Caco-2 (cell line): ENCODE results near the gene STAC3. TPM values are rescaled to one million over a fixed set of nuclear protein-coding genes. Genes with fewer than 3 reads are reported as not detected.

Experiments used
- BruUV-seq: library from RNA; stranded (reverse); fragments of 400-500 nt; replicated peaks from 2 replicates; lab custom pipeline; 2021; lab: Mats Ljungman, UMichigan
- CTCF ChIA-PET: fragments of 300-600 bp; sonication (Branson Sonifier 250); formaldehyde crosslinking; loops from one replicate; lab custom pipeline; 2022; ENCODE audit warnings: antibody characterized with exemption; lab: Charles Lee
- POLR2A ChIA-PET: fragments of 300-600 bp; sonication (Branson Sonifier 250); formaldehyde crosslinking; loops from one replicate; lab custom pipeline; 2022; ENCODE audit warnings: antibody characterized with exemption; lab: Charles Lee
- DNase-seq, 2 experiments: peaks; one replicate each; pipeline versions ENCODE4 v3.0.0 to v3.0.0-alpha.2; 2020 to 2022
- H3K27me3 ChIP-seq: replicated peaks from 2 replicates; pipeline ENCODE4 v1.6.0; 2011; ENCODE audit warnings: low read length; ENCODE audit not compliant: control insufficient read depth, insufficient read depth
- H3K36me3 ChIP-seq: 2 replicates; pipeline ENCODE4 v1.5.1; 2011; ENCODE audit warnings: low read length; ENCODE audit not compliant: control insufficient read depth, insufficient read depth
- H3K4me1 ChIP-seq: fragments of 250-450 bp; sonication (Bioruptor Pico); 2 replicates; pipeline ENCODE4 v1.5.1; 2020; ENCODE audit warnings: mild to moderate bottlenecking
- H3K4me3 ChIP-seq: 2 replicates; pipeline ENCODE4 v1.5.1; 2011; ENCODE audit warnings: low read depth, mild to moderate bottlenecking, control low read depth, low read length
- H3K9me3 ChIP-seq: fragments of 250-450 bp; sonication (Bioruptor Pico); 2 replicates; pipeline ENCODE4 v1.5.1; 2020; ENCODE audit warnings: mild to moderate bottlenecking, moderate library complexity
- H3K27ac Mint-ChIP-seq: one replicate; pipeline ENCODE4 v1.8.0; 2022; ENCODE audit warnings: mixed read lengths; ENCODE audit not compliant: unreplicated experiment
- H3K27me3 Mint-ChIP-seq: one replicate; pipeline ENCODE4 v1.8.0; 2022; ENCODE audit warnings: mixed read lengths; ENCODE audit not compliant: insufficient read depth, unreplicated experiment
- H3K36me3 Mint-ChIP-seq: one replicate; pipeline ENCODE4 v1.8.0; 2022; ENCODE audit warnings: mild to moderate bottlenecking, mixed read lengths; ENCODE audit not compliant: insufficient read depth, unreplicated experiment
- H3K4me1 Mint-ChIP-seq: one replicate; pipeline ENCODE4 v1.8.0; 2022; ENCODE audit warnings: low read depth, mixed read lengths; ENCODE audit not compliant: unreplicated experiment
- H3K4me3 Mint-ChIP-seq: one replicate; pipeline ENCODE4 v1.8.0; 2022; ENCODE audit warnings: mild to moderate bottlenecking, moderate library complexity, mixed read lengths; ENCODE audit not compliant: unreplicated experiment
- H3K9me3 Mint-ChIP-seq: one replicate; pipeline ENCODE4 v1.8.0; 2022; ENCODE audit warnings: mixed read lengths; ENCODE audit not compliant: unreplicated experiment
- CTCF ChIP-seq, 2 experiments: fragments of 200-600 bp in 1 of 2; IDR thresholded peaks; 1 replicate in 1 of 2; 2 replicates in 1 of 2; pipeline versions ENCODE4 v1.5.1 to v1.8.0; 2011 to 2022; ENCODE audit warnings: antibody characterized with exemption in 1 of 2, control low read depth in 1 of 2, inconsistent platforms in 1 of 2, low read depth in 1 of 2, low read length in 1 of 2, mild to moderate bottlenecking in 1 of 2, moderate library complexity in 1 of 2; ENCODE audit not compliant: insufficient read depth in 1 of 2, severe bottlenecking in 1 of 2, unreplicated experiment in 1 of 2
- intact Hi-C: fragments of 100-400 bp; cut with micrococcal nuclease; formaldehyde crosslinking; loops from one replicate; pipeline ENCODE4 v1.10.0; 2022; ENCODE audit not compliant: unreplicated experiment
- total RNA-seq: library from RNA; stranded (reverse); gene quantifications from 2 replicates; pipeline ENCODE4 v1.2.3, GENCODE V29; 2022

Gene STAC3
- total RNA-seq, 1 experiment from 2014 or later = 0.70 TPM

GRCh38 chr12:57205931-57206330 lies 45.1 kb downstream of the STAC3 start:
- peaks cover 34% of the 10 kb centered on the region for H3K36me3 Mint-ChIP-seq
- H3K4me3 Mint-ChIP-seq = no peak overlapping the region
- H3K9me3 ChIP-seq = no peaks in the 10 kb centered on the region
- DNase-seq = no peak
- CTCF ChIA-PET = interaction anchor here (1.0 kb wide), 1 partner anchor 79 kb away, joined by 3 read pairs; no protein-coding TSS in a partner anchor
- H3K4me1 Mint-ChIP-seq = no peaks in the 10 kb centered on the region
- H3K27ac Mint-ChIP-seq = no peak overlapping the region
- peaks cover 1% of the 10 kb centered on the region for H3K36me3 ChIP-seq
- intact Hi-C loops = no loop called here
- POLR2A ChIA-PET = no interaction called here
- no peaks in the 10 kb centered on the region for H3K27me3 Mint-ChIP-seq
- H3K4me1 ChIP-seq = no peaks in the 10 kb centered on the region
- H3K4me3 ChIP-seq = no peak overlapping the region
- TF ChIP-seq CTCF (IDR thresholded peaks at IDR 0.05; ENCODE audit: insufficient read depth in 1 of 2, low read depth in 1 of 2, low read length in 1 of 2, severe bottlenecking in 1 of 2, unreplicated experiment in 1 of 2) = no peak
- H3K9me3 Mint-ChIP-seq = no peaks in the 10 kb centered on the region
- BruUV-seq = no TSS peak
- no peaks in the 10 kb centered on the region for H3K27me3 ChIP-seq

DNA sequence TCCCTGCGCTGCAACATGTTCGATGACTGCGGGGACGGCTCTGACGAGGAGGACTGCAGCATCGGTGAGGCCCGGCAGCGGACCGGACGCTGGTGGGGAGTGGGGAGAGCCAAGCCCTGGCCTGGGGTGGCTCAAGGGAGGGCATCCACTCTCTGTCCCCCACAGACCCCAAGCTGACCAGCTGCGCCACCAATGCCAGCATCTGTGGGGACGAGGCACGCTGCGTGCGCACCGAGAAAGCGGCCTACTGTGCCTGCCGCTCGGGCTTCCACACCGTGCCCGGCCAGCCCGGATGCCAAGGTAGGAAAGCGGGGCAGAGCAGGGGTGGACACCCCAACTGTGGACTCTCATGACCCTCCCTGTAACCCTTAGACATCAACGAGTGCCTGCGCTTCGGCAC lies 45.8 kb downstream of the STAC3 start:
- Histone ChIP-seq H3K36me3 (peaks cover 1% of the 10 kb centered on the region), H3K4me1 (no peaks in the 10 kb centered on the region), H3K4me3 (no peak overlapping the region), H3K27me3 (no peaks in the 10 kb centered on the region), H3K9me3 (no peaks in the 10 kb centered on the region)
- ChIA-PET CTCF (no interaction called here), POLR2A (no interaction called here)
- Mint-ChIP-seq H3K4me1 (no peaks in the 10 kb centered on the region), H3K36me3 (peaks cover 34% of the 10 kb centered on the region), H3K27ac (no peak overlapping the region), H3K4me3 (no peak overlapping the region), H3K27me3 (no peaks in the 10 kb centered on the region), H3K9me3 (no peaks in the 10 kb centered on the region)
- no peak for DNase-seq
- no peak for TF ChIP-seq CTCF (IDR thresholded peaks at IDR 0.05; ENCODE audit: insufficient read depth in 1 of 2, low read depth in 1 of 2, low read length in 1 of 2, severe bottlenecking in 1 of 2, unreplicated experiment in 1 of 2)
- intact Hi-C loops = no loop called here
- BruUV-seq = no TSS peak

GRCh38 chr12:57204454-57204853 lies 46.5 kb downstream of the STAC3 start:
- no TSS peak for BruUV-seq
- DNase-seq = no peak
- H3K9me3 ChIP-seq = no peaks in the 10 kb centered on the region
- no peaks in the 10 kb centered on the region for H3K4me1 ChIP-seq
- POLR2A ChIA-PET = no interaction called here
- no peak for TF ChIP-seq CTCF (IDR thresholded peaks at IDR 0.05; ENCODE audit: insufficient read depth in 1 of 2, low read depth in 1 of 2, low read length in 1 of 2, severe bottlenecking in 1 of 2, unreplicated experiment in 1 of 2)
- H3K27me3 Mint-ChIP-seq = no peaks in the 10 kb centered on the region
- H3K27me3 ChIP-seq = no peaks in the 10 kb centered on the region
- H3K36me3 ChIP-seq = peaks cover 1% of the 10 kb centered on the region; the same call in 1 of the 2 replicates
- no peak overlapping the region for H3K4me3 Mint-ChIP-seq
- no peaks in the 10 kb centered on the region for H3K4me1 Mint-ChIP-seq
- CTCF ChIA-PET = no interaction called here
- no peaks in the 10 kb centered on the region for H3K9me3 Mint-ChIP-seq
- intact Hi-C loops = no loop called here
- no peak overlapping the region for H3K27ac Mint-ChIP-seq
- no peak overlapping the region for H3K4me3 ChIP-seq
- H3K36me3 Mint-ChIP-seq = peaks cover 32% of the 10 kb centered on the region
